ENCODE results near the gene CYP2R1.
A peak's percentile ranks its signal among the peaks of the same experiment; 100 is the strongest.

The CYP2R1 gene

GRCh38 chr11:14857621-14858020, 34.4 kb downstream of the CYP2R1 start:
- Histone ChIP-seq H3K27me3 (no peaks in the 10 kb centered on the region), H3K4me2 (no peak overlapping the region), H3K36me3 (peaks cover 0 to 100% (median 58%) of the 10 kb centered on the region in 11 experiments; a peak in 19 of 22 replicates), H3K9me3 (replicated peaks in 1 of 11) (peaks cover 0 to 12% (median 4%) of the 10 kb centered on the region in 11 experiments; a peak in 5 of 22 replicates), H3K9ac (no peak overlapping the region), H3K4me1 (no peaks in the 10 kb centered on the region), H4K20me1 (peaks cover 0 to 10% (median 0%) of the 10 kb centered on the region in 11 experiments; a peak in 1 of 22 replicates), H3K27ac (no peak overlapping the region), H3K4me3 (no peak overlapping the region)
- no peak for TF ChIP-seq Cebpa-rat (IDR thresholded peaks at IDR 0.05)

DNA sequence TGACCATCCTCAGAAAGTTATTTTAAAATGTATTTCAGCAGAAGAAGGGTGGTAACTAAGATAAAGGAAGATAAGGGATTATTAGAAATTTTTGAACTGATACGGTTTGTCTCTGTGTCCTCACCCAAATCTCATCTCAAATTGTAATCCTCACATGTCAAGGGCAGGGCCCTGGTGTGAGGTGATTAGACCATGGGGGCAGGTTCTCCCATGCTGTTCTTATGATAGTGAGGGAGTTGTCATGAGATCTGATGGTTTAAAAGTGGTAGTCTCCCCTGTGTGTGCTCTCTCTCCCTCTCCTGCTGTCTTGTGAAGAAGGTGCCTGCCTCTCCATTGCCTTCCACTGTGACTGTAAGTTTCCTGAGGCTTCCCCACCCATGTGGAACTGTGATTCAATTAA, 36.1 kb downstream of the CYP2R1 start:
- no peaks in the 10 kb centered on the region for H3K9me3 ChIP-seq (replicated peaks in 1 of 11)
- H3K4me2 ChIP-seq, result no peak overlapping the region
- TF ChIP-seq Cebpa-rat (IDR thresholded peaks at IDR 0.05), result no peak
- no peaks in the 10 kb centered on the region for H3K27me3 ChIP-seq
- H4K20me1 ChIP-seq, result peaks cover 0 to 16% (median 0%) of the 10 kb centered on the region in 11 experiments; a peak in 1 of 22 replicates
- no peak overlapping the region for H3K4me3 ChIP-seq
- no peaks in the 10 kb centered on the region for H3K4me1 ChIP-seq
- no peak overlapping the region for H3K27ac ChIP-seq
- peaks cover 0 to 100% (median 51%) of the 10 kb centered on the region in 11 experiments; a peak in 13 of 22 replicates for H3K36me3 ChIP-seq
- H3K9ac ChIP-seq, result no peak overlapping the region

- Histone ChIP-seq H3K4me2 (no peak overlapping the region), H3K36me3 (peaks cover 0 to 86% (median 48%) of the 10 kb centered on the region in 11 experiments; a peak in 13 of 22 replicates), H3K4me3 (no peak overlapping the region), H3K9ac (no peak overlapping the region), H3K4me1 (no peaks in the 10 kb centered on the region), H3K27ac (no peak overlapping the region), H3K9me3 (replicated peaks in 1 of 11) (no peaks in the 10 kb centered on the region), H3K27me3 (no peaks in the 10 kb centered on the region), H4K20me1 (peaks cover 0 to 17% (median 0%) of the 10 kb centered on the region in 11 experiments; a peak in 1 of 22 replicates)
- no peak for TF ChIP-seq Cebpa-rat (IDR thresholded peaks at IDR 0.05)
These were observed 38.0 kb downstream of the CYP2R1 start for GRCh38 chr11:14854057-14854456.

DNA sequence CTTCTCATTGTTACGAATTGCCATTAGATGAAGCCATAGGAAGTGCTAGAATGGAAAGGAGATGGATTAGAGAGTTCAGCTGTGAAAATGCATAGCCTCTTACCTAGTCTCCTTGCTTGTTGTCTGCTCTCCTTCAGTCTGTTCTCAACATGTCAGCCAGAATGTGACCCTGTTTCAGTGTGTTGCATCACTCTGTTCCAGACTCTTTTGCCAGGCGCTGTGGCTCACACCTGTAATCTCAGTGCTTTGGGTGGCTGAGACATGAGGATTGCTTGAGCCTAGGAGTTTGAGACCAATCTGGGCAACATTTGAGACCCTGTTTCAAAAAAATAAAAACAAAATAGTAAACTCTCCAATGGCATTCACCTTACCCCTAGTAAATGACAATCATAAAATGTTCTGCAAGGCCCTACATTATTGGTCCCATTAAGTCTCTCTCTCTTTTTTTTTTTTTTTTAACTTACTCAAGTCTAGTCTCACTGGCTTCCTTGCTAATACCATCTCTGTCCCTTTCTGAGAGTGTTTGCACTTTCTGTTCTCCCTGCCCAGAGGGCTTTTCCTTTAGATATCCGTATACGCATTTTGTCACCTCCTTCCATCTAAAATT, 39.4 kb downstream of the CYP2R1 start:
- Histone ChIP-seq H4K20me1 (peaks cover 0 to 16% (median 0%) of the 10 kb centered on the region in 11 experiments; a peak in 1 of 22 replicates), H3K9me3 (replicated peaks in 1 of 11) (no peaks in the 10 kb centered on the region), H3K27ac (no peak overlapping the region), H3K27me3 (no peaks in the 10 kb centered on the region), H3K4me3 (no peak overlapping the region), H3K36me3 (peaks cover 0 to 72% (median 42%) of the 10 kb centered on the region in 11 experiments; a peak in 12 of 22 replicates), H3K4me1 (no peaks in the 10 kb centered on the region), H3K4me2 (no peak overlapping the region), H3K9ac (no peak overlapping the region)
- TF ChIP-seq Cebpa-rat (IDR thresholded peaks at IDR 0.05), result peak in 1 of 11 experiments; percentile 20; a peak in 1 of 22 replicates

GRCh38 chr11:14842002-14842401, 50.0 kb downstream of the CYP2R1 start:
- TF ChIP-seq Cebpa-rat (IDR thresholded peaks at IDR 0.05), result no peak
- H3K9me3 ChIP-seq (replicated peaks in 1 of 11), result peaks cover 0 to 14% (median 8%) of the 10 kb centered on the region in 11 experiments; a peak in 12 of 22 replicates
- H3K4me1 ChIP-seq, result no peaks in the 10 kb centered on the region
- peaks cover 5 to 84% (median 53%) of the 10 kb centered on the region in 11 experiments; a peak in 18 of 22 replicates for H3K36me3 ChIP-seq
- no peak overlapping the region for H3K9ac ChIP-seq
- H3K27ac ChIP-seq, result no peak overlapping the region
- no peaks in the 10 kb centered on the region for H4K20me1 ChIP-seq
- no peaks in the 10 kb centered on the region for H3K27me3 ChIP-seq
- H3K4me2 ChIP-seq, result no peak overlapping the region
- H3K4me3 ChIP-seq, result no peak overlapping the region

DNA sequence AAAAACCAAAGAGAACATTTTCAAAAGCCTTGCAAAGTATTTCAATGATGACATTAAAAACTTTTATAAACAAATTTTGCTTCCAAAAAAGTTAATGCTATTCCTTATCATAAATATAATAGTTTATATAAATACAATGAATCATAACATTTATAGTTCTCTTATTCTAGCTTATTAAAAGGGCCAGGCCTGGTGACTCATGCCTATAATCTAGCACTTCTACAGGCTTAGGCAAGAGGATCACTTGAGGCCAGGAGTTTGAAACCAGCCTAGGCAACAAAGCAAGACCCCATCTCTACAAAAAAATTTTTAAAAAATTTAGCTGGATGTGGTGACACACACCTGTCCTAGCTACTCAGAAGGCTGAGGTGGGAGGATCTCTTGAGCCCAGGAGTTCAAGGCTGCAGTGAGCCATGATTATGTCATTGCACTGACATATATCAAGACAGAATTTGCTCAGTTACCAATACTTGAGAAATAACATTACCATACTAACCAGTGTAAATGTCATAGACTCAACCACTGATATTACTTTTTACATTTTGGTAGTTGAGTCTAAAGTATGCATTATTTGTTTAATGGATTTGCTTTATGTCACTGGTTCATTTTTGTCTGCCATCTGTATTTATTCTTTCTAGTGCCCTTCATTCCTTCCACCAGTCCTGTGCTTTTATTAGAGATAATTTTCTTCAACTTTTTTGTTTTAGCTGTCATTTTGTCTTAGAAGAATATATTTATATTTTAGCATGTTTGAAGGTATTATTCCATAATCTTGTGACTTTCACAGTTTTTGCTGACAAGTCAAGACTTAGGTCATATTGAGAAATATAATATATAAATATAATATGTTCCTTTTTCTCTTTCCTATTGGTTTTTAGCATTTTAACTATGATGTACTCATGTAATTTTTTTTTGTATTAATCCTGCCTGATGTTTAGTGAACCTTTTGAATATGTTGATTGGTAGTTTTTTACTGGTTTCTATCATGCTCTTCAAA, 56.2 kb downstream of the CYP2R1 start:
- H3K36me3 ChIP-seq, result peaks cover 0 to 87% (median 53%) of the 10 kb centered on the region in 11 experiments; a peak in 14 of 22 replicates
- no peaks in the 10 kb centered on the region for H3K4me1 ChIP-seq
- H3K4me3 ChIP-seq, result no peak overlapping the region
- H3K9ac ChIP-seq, result no peak overlapping the region
- H3K27ac ChIP-seq, result no peak overlapping the region
- H4K20me1 ChIP-seq, result no peaks in the 10 kb centered on the region
- no peaks in the 10 kb centered on the region; a peak in 1 of 22 replicates for H3K9me3 ChIP-seq (replicated peaks in 1 of 11)
- no peak for TF ChIP-seq Cebpa-rat (IDR thresholded peaks at IDR 0.05)
- no peaks in the 10 kb centered on the region for H3K27me3 ChIP-seq
- H3K4me2 ChIP-seq, result no peak overlapping the region

Measured in BLaER1 treated with 17β-estradiol and CSF1 and Interleukin-3, amounts not matched to agents 10 nM and 100 nM (cell line).